OCI-LY7 (cell line): ENCODE results near the gene CFLAR.

Experiments used
- EZH2phosphoT487 ChIP-seq: fragments of 200-600 bp; sonication (generic); IDR thresholded peaks from 2 replicates; pipeline ENCODE4 v1.6.1; 2018; ENCODE audit warnings: low read depth, borderline replicate concordance, mild to moderate bottlenecking, mixed run types, antibody characterized with exemption, low read length, moderate library complexity, mixed read lengths
- TF ChIP-seq, protein P1 (sequence below): fragments of 200-600 bp; sonication (generic); conservative IDR thresholded peaks from 2 replicates; pipeline ENCODE4 v1.5.1; 2014; ENCODE audit warnings: mild to moderate bottlenecking, antibody characterized with exemption, low read length, moderate library complexity, mixed read lengths

DNA sequence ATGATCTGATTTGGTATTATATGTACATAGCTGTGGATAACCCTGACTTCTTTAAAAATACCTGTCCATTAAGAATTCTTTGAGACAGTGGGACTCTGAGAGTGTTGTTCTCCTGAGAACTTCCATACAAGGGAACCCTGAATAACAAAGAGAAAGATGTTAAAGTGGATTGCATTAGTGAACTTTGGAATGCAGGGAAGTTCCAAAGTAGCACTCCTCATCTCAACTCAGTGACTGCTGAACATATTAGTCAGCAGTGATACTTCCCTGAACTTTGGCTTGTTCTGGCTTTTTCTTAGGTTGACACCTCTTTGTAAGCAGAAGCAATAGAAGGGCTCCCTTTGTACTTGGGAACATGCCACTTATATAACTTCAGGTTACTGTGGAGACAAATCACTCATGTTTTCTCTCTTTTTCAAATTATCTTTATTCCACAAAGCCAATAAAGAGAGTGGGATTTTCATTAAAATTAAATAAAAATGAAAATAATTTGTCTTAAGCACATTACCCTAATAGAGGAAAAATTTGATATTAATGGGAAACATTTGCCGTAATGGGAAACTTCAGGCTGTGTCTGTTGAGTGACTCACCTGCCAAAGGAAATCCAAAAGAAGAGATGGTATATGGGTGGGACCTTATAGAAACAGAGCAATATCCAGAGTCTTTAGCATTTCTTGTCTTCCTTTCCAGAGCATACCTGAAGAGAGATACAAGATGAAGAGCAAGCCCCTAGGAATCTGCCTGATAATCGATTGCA is 33.3 kb downstream of the CFLAR start:
- TF ChIP-seq, protein P1, sequence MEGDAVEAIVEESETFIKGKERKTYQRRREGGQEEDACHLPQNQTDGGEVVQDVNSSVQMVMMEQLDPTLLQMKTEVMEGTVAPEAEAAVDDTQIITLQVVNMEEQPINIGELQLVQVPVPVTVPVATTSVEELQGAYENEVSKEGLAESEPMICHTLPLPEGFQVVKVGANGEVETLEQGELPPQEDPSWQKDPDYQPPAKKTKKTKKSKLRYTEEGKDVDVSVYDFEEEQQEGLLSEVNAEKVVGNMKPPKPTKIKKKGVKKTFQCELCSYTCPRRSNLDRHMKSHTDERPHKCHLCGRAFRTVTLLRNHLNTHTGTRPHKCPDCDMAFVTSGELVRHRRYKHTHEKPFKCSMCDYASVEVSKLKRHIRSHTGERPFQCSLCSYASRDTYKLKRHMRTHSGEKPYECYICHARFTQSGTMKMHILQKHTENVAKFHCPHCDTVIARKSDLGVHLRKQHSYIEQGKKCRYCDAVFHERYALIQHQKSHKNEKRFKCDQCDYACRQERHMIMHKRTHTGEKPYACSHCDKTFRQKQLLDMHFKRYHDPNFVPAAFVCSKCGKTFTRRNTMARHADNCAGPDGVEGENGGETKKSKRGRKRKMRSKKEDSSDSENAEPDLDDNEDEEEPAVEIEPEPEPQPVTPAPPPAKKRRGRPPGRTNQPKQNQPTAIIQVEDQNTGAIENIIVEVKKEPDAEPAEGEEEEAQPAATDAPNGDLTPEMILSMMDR, result no peak
- no peak for TF ChIP-seq EZH2phosphoT487
